ENCODE data around the gene CFAP46. TPM values are rescaled to one million over a fixed set of nuclear protein-coding genes. Genes with fewer than 3 reads are reported as not detected.

CFAP46 gene
- total RNA-seq, 4 donors from 2014 or later, result 0.19 to 0.92 (median 0.54) TPM

DNA sequence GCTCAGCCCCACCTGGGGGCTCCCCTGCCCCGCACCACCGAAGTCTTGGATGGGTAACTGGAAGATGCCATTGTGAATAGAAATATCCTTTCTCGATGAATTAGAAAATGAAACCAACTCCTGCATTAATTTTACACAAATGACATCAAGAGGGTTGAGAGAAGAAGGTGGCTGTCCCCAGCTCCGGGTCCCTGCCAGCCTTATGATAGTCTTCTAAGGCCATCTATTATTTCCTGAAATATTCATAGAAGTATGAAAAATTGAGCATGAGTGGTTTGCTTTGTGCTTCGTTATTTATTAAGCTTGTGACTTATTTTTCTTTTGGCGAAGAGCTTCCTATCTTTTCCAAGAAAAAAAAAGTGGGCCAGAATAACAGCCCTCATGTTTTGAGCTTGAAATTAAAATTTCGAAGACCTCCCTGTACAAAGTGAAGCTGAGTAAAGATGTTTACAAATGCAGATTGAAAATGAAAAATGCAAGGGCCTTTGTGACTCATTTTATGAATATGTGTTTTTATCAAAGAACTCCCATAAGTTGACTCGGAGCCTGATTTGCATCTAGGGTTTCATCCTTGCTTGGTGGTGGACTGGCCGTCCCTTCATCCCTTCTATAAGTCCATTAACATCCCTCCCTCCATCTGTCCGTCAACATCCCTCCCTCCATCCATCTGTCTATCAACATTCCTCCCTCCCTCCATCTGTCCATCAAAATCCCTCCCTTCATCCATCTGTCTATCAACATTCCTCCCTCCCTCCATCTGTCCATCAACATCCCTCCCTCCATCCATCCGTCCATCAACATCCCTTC lies 20.5 kb upstream of the CFAP46 start:
- no peaks in the 10 kb centered on the region for H3K36me3 ChIP-seq
- intact Hi-C loops (cut with DNase I), result no loop called here
- 27 to 39% methylated on average over 10 to 11 of the region's 11 CpGs for WGBS, 2 donors
- TF ChIP-seq POLR2A (IDR thresholded peaks at IDR 0.05), result no peak
- TF ChIP-seq, protein P1, sequence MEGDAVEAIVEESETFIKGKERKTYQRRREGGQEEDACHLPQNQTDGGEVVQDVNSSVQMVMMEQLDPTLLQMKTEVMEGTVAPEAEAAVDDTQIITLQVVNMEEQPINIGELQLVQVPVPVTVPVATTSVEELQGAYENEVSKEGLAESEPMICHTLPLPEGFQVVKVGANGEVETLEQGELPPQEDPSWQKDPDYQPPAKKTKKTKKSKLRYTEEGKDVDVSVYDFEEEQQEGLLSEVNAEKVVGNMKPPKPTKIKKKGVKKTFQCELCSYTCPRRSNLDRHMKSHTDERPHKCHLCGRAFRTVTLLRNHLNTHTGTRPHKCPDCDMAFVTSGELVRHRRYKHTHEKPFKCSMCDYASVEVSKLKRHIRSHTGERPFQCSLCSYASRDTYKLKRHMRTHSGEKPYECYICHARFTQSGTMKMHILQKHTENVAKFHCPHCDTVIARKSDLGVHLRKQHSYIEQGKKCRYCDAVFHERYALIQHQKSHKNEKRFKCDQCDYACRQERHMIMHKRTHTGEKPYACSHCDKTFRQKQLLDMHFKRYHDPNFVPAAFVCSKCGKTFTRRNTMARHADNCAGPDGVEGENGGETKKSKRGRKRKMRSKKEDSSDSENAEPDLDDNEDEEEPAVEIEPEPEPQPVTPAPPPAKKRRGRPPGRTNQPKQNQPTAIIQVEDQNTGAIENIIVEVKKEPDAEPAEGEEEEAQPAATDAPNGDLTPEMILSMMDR (IDR thresholded peaks at IDR 0.05), result no peak
- H3K27me3 ChIP-seq, result peaks cover 0 to 50% (median 0%) of the 10 kb centered on the region in 4 donors
- no peaks in the 10 kb centered on the region for H3K9me3 ChIP-seq
- H3K4me3 ChIP-seq, result peak overlapping the region; percentile 41 to 72 (median 56)
- H3K27ac ChIP-seq, result peak overlapping the region in 3 of 4 donors; percentile 56 to 71 (median 57)
- peaks cover 8 to 46% (median 10%) of the 10 kb centered on the region in 3 donors for H3K4me1 ChIP-seq
- DNase-seq, result no peak

DNA sequence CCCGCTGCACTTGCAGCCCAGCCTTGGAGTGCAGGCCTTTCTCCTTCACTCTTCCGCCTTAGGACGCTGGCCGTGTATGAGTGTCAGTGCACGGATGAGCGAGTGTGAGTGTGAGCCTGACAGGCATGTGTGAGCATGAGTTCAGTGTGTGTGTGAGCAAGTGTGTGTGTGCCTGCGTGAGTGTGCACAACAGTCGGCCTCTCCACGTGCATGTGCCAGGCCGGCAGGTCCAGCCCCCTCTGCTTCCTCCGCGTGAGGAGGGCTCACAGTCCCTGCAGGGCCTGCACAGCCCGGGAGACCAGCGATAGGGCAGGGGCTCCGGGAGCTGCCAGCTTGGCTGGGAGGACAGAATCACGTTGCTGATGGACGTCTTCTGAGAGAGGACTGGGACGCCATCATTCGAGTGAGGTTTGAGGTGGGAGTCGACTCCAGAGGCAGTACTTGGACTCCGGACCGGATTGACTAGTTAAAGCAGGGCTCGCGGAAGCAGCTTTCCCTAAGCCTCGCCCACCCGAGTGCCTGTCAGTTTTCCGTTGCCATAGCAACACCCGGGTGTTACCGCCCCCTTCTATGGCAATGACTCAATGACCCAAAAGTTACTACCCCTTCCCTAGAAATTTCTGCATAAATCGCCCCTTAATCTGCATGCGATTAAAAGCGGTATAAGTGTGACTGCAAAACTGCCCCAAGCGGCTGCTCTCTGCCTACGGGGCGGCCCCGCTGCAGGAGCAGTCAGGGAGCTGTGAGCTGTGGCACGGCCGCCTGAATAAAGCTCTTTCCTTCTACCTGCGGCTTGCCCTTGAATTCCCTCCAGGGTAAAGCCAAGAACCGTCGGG lies 19.6 kb upstream of the CFAP46 start:
- Histone ChIP-seq H3K27me3 (peaks cover 0 to 43% (median 0%) of the 10 kb centered on the region in 4 donors), H3K27ac (peak overlapping the region in 3 of 4 donors; percentile 56 to 71 (median 57)), H3K4me1 (peaks cover 8 to 46% (median 10%) of the 10 kb centered on the region in 3 donors), H3K9me3 (no peaks in the 10 kb centered on the region), H3K36me3 (no peaks in the 10 kb centered on the region), H3K4me3 (peak overlapping the region; percentile 41 to 72 (median 56))
- TF ChIP-seq, protein P1 (IDR thresholded peaks at IDR 0.05), result no peak
- no peak for TF ChIP-seq POLR2A (IDR thresholded peaks at IDR 0.05)
- intact Hi-C loops (cut with DNase I), result no loop called here
- 0 to 3% methylated on average over 18 to 31 of the region's 41 CpGs for WGBS, 2 donors
- no peak for DNase-seq

DNA sequence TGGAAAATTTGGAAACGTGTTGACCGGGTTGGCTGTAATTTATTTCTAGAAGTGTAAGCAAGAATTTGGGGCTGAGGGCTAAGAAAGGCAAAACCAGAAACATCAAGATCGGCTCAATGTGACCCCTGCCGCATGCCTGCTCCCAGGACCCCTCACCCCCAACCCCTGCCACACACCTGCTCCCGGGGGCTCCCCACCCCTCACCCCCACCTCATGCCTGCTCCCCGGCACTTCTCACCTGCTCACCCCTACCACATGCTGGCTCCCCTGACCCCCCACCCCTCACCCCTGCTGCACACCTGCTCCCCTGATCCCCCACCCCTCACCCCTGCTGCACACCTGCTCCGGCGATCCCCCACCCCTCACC lies 19.0 kb upstream of the CFAP46 start:
- H3K27me3 ChIP-seq, result peaks cover 0 to 37% (median 0%) of the 10 kb centered on the region in 4 donors
- H3K4me1 ChIP-seq, result peaks cover 8 to 46% (median 10%) of the 10 kb centered on the region in 3 donors
- 66 to 76% methylated on average over 4 of the region's 8 CpGs for WGBS, 2 donors
- TF ChIP-seq, protein P1 (IDR thresholded peaks at IDR 0.05), result no peak
- TF ChIP-seq POLR2A (IDR thresholded peaks at IDR 0.05), result no peak
- H3K36me3 ChIP-seq, result no peaks in the 10 kb centered on the region
- no peak for DNase-seq
- H3K4me3 ChIP-seq, result peak overlapping the region in 2 of 4 donors; percentile 61 to 72
- peak overlapping the region in 1 of 4 donors; percentile 71 for H3K27ac ChIP-seq
- intact Hi-C loops (cut with DNase I), result no loop called here
- no peaks in the 10 kb centered on the region for H3K9me3 ChIP-seq

DNA sequence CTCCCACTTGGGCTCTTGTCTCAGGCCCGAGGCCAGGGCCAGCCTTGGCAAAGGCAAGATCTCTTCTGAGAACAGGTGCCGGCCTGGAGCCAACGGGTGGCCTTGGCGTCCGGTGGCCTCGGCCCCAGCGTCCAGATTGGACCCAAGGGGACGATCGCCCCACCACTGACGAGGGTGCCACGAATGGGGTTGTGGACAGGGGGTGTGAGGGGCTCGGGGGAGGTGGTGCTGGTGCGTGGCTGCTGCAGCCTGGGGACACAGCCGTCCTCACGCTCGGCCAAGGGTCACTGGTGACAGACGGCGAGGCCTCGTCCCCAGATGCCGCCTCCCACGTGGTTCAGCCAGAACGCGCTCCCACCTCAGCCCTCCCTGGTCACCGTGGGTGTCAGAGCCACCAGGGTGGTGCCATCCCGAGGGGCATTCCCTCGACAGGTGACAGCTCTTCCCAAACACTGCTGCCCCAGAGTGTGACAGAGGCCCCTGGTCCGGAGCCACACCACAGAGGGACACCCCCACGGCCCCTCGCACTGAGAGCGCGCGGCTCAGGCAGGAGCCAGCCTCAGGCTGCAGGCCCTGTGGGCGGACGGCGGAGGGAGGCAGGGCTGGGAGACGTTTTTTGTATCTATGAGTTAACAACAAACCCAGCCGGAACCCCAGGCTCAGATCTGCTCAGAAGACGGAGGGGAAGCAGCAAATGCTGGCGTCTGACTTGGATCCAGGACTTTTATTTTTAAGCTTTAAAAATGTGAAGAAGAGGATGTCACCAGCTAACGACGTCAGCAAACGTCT lies 18.5 kb upstream of the CFAP46 start:
- H3K9me3 ChIP-seq, result no peaks in the 10 kb centered on the region
- intact Hi-C loops (cut with DNase I), result no loop called here
- H3K36me3 ChIP-seq, result no peaks in the 10 kb centered on the region
- WGBS, 2 donors, result 80 to 82% methylated on average over 7 to 23 of the region's 42 CpGs
- TF ChIP-seq, protein P1 (IDR thresholded peaks at IDR 0.05), result no peak
- TF ChIP-seq POLR2A (IDR thresholded peaks at IDR 0.05), result no peak
- H3K27me3 ChIP-seq, result peaks cover 0 to 35% (median 0%) of the 10 kb centered on the region in 4 donors
- H3K4me3 ChIP-seq, result no peak overlapping the region
- peak overlapping the region in 1 of 4 donors; percentile 17 for H3K27ac ChIP-seq
- no peak for DNase-seq
- peaks cover 8 to 46% (median 10%) of the 10 kb centered on the region in 3 donors for H3K4me1 ChIP-seq

Data from esophagus squamous epithelium (tissue), 5 donors.